Naive B cell (primary cell): ENCODE data around the gene TCHH. TPM values are rescaled to one million over a fixed set of nuclear protein-coding genes. Genes with fewer than 3 reads are reported as not detected.

Source experiments
- ATAC-seq, 2 donors: fragments of 150-1000 bp; cut with Tn5 transposase; 2 replicates each; pipeline ENCODE4 v1.10.0; 2021; ENCODE audit warnings: low read depth in 2 of 2, mild to moderate bottlenecking in 2 of 2, moderate library complexity in 2 of 2
- DNase-seq: peaks from one replicate; pipeline ENCODE4 v3.0.0; 2022
- H3K27ac Mint-ChIP-seq, 6 donors: one replicate each; pipeline ENCODE4 v1.8.0; 2020 to 2022; ENCODE audit warnings: mild to moderate bottlenecking in 6 of 6, mixed read lengths in 6 of 6, moderate library complexity in 5 of 6, inconsistent platforms in 2 of 6
- H3K27me3 Mint-ChIP-seq, 3 donors: one replicate each; pipeline ENCODE4 v1.8.0; 2021 to 2022; ENCODE audit warnings: mixed read lengths in 3 of 3, mild to moderate bottlenecking in 1 of 3
- H3K36me3 Mint-ChIP-seq, 2 donors: one replicate each; pipeline ENCODE4 v1.8.0; 2020 to 2022; ENCODE audit warnings: mixed read lengths in 2 of 2, inconsistent platforms in 1 of 2, mild to moderate bottlenecking in 1 of 2
- H3K4me1 Mint-ChIP-seq, 3 donors: one replicate each; pipeline ENCODE4 v1.8.0; 2020 to 2022; ENCODE audit warnings: mixed read lengths in 3 of 3, inconsistent platforms in 1 of 3, mild to moderate bottlenecking in 1 of 3, moderate library complexity in 1 of 3
- H3K4me3 Mint-ChIP-seq, 8 donors: one replicate each; pipeline ENCODE4 v1.8.0; 2020 to 2022; ENCODE audit warnings: mild to moderate bottlenecking in 8 of 8, mixed read lengths in 8 of 8, moderate library complexity in 8 of 8, inconsistent platforms in 2 of 8
- H3K9me3 Mint-ChIP-seq, 7 donors: one replicate each; pipeline ENCODE4 v1.8.0; 2020 to 2022; ENCODE audit warnings: mixed read lengths in 7 of 7, mild to moderate bottlenecking in 5 of 7, inconsistent platforms in 2 of 7, moderate library complexity in 1 of 7
- polyA plus RNA-seq, 6 donors: library from polyadenylated mRNA; unstranded; fragments of 300-500 nt; fragmentation: Illumina TruSeq; gene quantifications; one replicate each; pipeline ENCODE4 v1.2.3, GENCODE V29; 2021; ENCODE audit warnings: low read depth in 6 of 6

The TCHH gene
- polyA plus RNA-seq, 6 donors from 2014 or later: not detected

DNA sequence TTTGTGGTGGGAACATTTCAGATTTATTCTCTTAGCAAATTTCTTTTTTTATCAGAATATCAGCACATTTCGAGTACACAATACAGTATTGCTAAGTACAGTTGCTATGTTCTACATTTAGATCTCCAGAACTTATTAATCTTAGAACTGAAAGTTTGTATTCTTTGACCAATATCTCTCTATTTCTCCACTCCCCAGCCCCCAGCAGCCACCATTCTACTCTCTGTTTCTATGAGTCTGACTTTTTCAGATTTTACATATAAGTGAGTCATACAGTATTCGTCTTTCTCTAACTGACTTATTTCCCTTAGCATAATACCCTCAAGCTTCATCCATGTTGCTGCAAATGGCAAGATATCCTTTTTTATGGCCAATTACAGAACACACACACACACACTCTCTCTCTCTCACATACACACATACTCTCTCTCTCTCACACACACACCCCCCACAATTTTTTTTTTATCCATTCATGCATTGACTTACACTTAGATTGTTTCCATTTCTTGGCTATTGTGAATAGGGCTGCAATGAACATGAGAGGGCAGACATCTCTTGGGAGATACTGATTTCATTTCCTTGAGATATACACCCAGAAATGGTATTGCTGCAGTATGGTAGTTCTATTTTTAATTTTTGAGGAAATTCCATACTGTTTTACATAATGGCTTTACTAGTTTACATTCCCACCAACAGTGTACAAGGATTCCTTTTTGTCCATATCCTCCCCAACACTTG, 28.1 kb upstream of the TCHH start:
- ATAC-seq: no peak

DNA sequence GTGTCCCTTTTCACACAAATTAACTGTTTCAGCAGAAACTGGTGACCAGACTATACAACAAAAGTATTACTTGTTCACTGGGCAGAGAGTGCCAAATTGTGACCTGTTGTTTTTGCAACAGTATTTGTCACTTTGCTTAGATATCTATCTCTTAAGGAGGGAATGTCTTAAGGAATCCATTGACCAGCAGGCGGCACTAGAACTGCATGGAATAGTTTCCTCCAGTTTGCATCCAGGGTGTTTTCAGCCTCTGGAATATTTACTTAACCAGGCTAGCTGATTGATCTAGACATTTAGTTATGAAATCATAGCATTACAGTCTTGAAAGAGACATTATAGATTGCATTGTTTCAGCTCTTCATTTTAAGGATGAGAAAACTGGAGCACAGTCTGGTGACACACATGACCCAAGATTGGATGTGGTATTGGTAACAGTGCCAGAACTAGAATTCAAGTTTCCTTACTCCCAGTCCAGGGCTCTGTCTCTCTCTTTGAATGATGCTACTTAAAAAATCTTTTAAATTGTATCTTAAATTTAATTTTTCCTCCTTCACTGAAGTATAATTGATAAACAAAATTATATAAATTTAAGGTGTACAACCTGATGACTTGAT, 26.8 kb upstream of the TCHH start:
- Mint-ChIP-seq H3K36me3 (peaks cover 0 to 13% of the 10 kb centered on the region in 2 donors), H3K9me3 (peaks cover 5 to 19% (median 14%) of the 10 kb centered on the region in 7 donors), H3K4me1 (no peaks in the 10 kb centered on the region), H3K4me3 (no peak overlapping the region), H3K27me3 (peaks cover 30 to 53% (median 43%) of the 10 kb centered on the region in 3 donors), H3K27ac (no peak overlapping the region)
- no peak for ATAC-seq
- no peak for DNase-seq

More for the DNA sequence above, 28.1 kb upstream of the TCHH start:
- Mint-ChIP-seq H3K4me1 (no peaks in the 10 kb centered on the region), H3K27ac (no peak overlapping the region), H3K27me3 (peaks cover 30 to 46% (median 36%) of the 10 kb centered on the region in 3 donors), H3K9me3 (peaks cover 6 to 27% (median 22%) of the 10 kb centered on the region in 7 donors), H3K4me3 (no peak overlapping the region), H3K36me3 (peaks cover 0 to 16% of the 10 kb centered on the region in 2 donors)
- DNase-seq: no peak

GRCh38 chr1:152137215-152137614, 22.0 kb upstream of the TCHH start:
- Mint-ChIP-seq H3K36me3 (peaks cover 0 to 5% of the 10 kb centered on the region in 2 donors), H3K4me1 (no peaks in the 10 kb centered on the region), H3K4me3 (no peak overlapping the region)

GRCh38 chr1:152130186-152130585, 14.9 kb upstream of the TCHH start:
- Mint-ChIP-seq H3K9me3 (peaks cover 5 to 38% (median 22%) of the 10 kb centered on the region in 7 donors), H3K27ac (no peak overlapping the region), H3K4me1 (no peaks in the 10 kb centered on the region), H3K27me3 (peaks cover 52 to 67% (median 60%) of the 10 kb centered on the region in 3 donors), H3K36me3 (peaks cover 0 to 18% of the 10 kb centered on the region in 2 donors), H3K4me3 (no peak overlapping the region)
- no peak for ATAC-seq
- no peak for DNase-seq

More at GRCh38 chr1:152137215-152137614, 22.0 kb upstream of the TCHH start:
- ATAC-seq (no peak), DNase-seq (no peak)
- Mint-ChIP-seq H3K27me3 (peaks cover 22 to 38% (median 29%) of the 10 kb centered on the region in 3 donors), H3K9me3 (peaks cover 5 to 26% (median 22%) of the 10 kb centered on the region in 7 donors), H3K27ac (no peak overlapping the region)

DNA sequence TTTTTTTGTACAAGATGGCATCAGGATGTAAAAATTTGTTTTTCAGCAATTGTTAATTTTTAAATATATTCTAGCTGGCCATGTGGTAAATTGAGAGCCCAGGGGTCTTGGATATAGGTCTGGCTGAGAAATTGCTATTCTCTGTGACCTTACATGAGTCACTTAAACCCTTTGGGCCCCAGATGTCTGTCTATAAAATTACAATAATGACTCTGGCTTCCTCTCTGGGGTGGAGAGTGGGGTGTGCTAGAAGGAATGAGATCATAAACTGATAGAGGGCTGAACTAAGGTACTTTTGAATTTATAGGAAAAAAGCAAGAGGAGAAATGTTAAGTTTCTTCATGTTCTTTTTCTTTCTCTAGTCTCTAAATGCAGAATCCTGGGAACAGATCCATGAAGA, 12.4 kb upstream of the TCHH start:
- ATAC-seq (no peak), DNase-seq (no peak)
- H3K27ac Mint-ChIP-seq: no peak overlapping the region
- peaks cover 1 to 16% (median 11%) of the 10 kb centered on the region in 7 donors for H3K9me3 Mint-ChIP-seq
- peaks cover 0 to 15% of the 10 kb centered on the region in 2 donors for H3K36me3 Mint-ChIP-seq
- no peaks in the 10 kb centered on the region for H3K4me1 Mint-ChIP-seq
- H3K27me3 Mint-ChIP-seq: peaks cover 56 to 65% (median 60%) of the 10 kb centered on the region in 3 donors
- no peak overlapping the region for H3K4me3 Mint-ChIP-seq

- ATAC-seq (no peak), DNase-seq (no peak)
- peaks cover 0 to 13% (median 2%) of the 10 kb centered on the region in 7 donors for H3K9me3 Mint-ChIP-seq
- H3K36me3 Mint-ChIP-seq: peaks cover 0 to 13% of the 10 kb centered on the region in 2 donors
- H3K27ac Mint-ChIP-seq: no peak overlapping the region
- no peaks in the 10 kb centered on the region for H3K4me1 Mint-ChIP-seq
- H3K27me3 Mint-ChIP-seq: peaks cover 59 to 72% (median 67%) of the 10 kb centered on the region in 3 donors
- no peak overlapping the region for H3K4me3 Mint-ChIP-seq
These were observed 10.7 kb upstream of the TCHH start for GRCh38 chr1:152125834-152126443.

- Mint-ChIP-seq H3K4me1 (no peaks in the 10 kb centered on the region), H3K36me3 (no peaks in the 10 kb centered on the region), H3K27me3 (peaks cover 48 to 56% (median 52%) of the 10 kb centered on the region in 3 donors), H3K4me3 (no peak overlapping the region), H3K27ac (no peak overlapping the region), H3K9me3 (peaks cover 0 to 4% (median 0%) of the 10 kb centered on the region in 7 donors)
- no peak for DNase-seq
- ATAC-seq: no peak
These were observed 3.7 kb upstream of the TCHH start for GRCh38 chr1:152118915-152119314.

DNA sequence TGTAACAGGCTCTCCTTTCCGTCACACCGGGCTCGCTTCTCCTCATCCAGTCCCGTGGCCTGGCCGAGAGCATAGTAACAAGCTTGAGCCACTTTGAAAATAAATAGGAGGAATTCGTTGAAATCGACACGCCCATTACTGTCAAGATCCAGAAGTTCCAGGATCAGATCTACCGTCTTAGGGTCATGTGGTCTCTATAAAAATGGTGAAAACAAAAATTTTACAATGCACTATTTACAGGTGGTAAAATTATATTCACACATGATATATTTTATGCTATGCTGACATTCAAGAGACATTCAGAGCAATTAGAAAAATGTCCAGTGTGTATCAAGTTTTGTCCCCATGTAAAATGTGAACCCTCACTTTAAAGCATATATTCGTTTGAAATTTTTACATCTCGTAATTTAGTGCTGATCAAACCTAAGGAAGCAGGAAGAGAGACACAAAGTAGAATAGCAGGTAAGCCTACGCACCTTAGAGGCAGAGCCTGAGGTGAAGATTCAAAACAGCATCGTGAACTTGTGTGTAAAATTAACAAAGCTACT, 2.3 kb downstream of the TCHH start:
- peaks cover 0 to 4% (median 0%) of the 10 kb centered on the region in 7 donors for H3K9me3 Mint-ChIP-seq
- ATAC-seq: no peak

DNA sequence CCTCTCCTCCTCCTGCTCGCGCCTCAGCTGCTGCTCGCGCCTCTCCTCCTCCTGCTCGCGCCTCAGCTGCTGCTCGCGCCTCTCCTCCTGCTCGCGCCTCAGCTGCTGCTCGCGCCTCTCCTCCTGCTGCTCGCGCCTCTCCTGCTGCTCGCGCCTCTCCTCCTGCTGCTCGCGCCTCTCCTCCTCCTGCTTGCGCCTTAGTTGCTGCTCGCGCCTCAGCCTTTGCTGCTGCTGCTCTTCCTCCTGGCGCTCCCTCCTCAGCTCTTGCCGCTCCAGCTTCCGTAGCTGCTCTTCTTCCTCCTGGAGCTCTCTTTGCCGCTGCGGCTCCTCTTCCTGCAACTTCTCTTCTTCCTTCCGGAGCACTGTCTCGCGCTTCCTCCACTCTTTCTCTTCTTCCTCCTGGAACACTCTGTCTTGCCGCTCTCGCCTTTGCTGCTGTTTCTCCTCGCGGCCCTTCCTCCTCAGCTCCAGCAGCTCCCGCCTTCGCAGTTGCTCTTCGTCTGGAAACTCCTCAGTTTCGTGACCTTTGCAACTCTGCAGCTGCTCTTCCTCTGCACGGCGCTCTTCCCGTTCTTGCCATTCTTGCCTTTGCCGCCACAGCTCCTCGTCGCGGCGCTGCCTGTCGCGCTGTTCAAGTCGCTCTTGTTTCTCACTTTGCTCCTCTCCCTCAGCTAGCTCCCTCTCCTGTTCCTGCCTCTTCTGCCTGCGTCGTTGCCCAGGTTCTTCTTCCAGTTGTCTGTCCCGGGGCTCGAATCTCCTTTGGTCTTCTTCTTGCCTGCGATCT, 3.0 kb downstream of the TCHH start:
- Mint-ChIP-seq H3K4me3 (no peak overlapping the region), H3K27me3 (peaks cover 13 to 35% (median 21%) of the 10 kb centered on the region in 3 donors), H3K36me3 (no peaks in the 10 kb centered on the region), H3K4me1 (no peaks in the 10 kb centered on the region), H3K27ac (no peak overlapping the region), H3K9me3 (peaks cover 0 to 4% (median 0%) of the 10 kb centered on the region in 7 donors)
- ATAC-seq: no peak
- DNase-seq: no peak

More for the DNA sequence above, 2.3 kb downstream of the TCHH start:
- peaks cover 16 to 31% (median 23%) of the 10 kb centered on the region in 3 donors for H3K27me3 Mint-ChIP-seq
- H3K4me1 Mint-ChIP-seq: no peaks in the 10 kb centered on the region
- no peak overlapping the region for H3K27ac Mint-ChIP-seq
- H3K4me3 Mint-ChIP-seq: no peak overlapping the region
- no peak for DNase-seq
- no peaks in the 10 kb centered on the region for H3K36me3 Mint-ChIP-seq

GRCh38 chr1:152111515-152111968, 3.7 kb downstream of the TCHH start:
- peaks cover 5 to 33% (median 14%) of the 10 kb centered on the region in 3 donors for H3K27me3 Mint-ChIP-seq
- no peak for DNase-seq
- H3K4me3 Mint-ChIP-seq: no peak overlapping the region
- peaks cover 0 to 4% (median 0%) of the 10 kb centered on the region in 7 donors for H3K9me3 Mint-ChIP-seq
- H3K27ac Mint-ChIP-seq: no peak overlapping the region
- no peaks in the 10 kb centered on the region for H3K4me1 Mint-ChIP-seq
- ATAC-seq: no peak
- no peaks in the 10 kb centered on the region for H3K36me3 Mint-ChIP-seq

GRCh38 chr1:152110860-152111514, 4.3 kb downstream of the TCHH start:
- Mint-ChIP-seq H3K4me3 (no peak overlapping the region), H3K4me1 (no peaks in the 10 kb centered on the region), H3K27me3 (peaks cover 5 to 32% (median 16%) of the 10 kb centered on the region in 3 donors), H3K27ac (no peak overlapping the region), H3K9me3 (peaks cover 0 to 3% (median 0%) of the 10 kb centered on the region in 7 donors), H3K36me3 (no peaks in the 10 kb centered on the region)
- no peak for DNase-seq
- no peak for ATAC-seq

GRCh38 chr1:152110365-152110859, 4.8 kb downstream of the TCHH start:
- H3K4me3 Mint-ChIP-seq: no peak overlapping the region
- DNase-seq (no peak), ATAC-seq (no peak)
- H3K27ac Mint-ChIP-seq: no peak overlapping the region
- H3K9me3 Mint-ChIP-seq: peaks cover 0 to 3% (median 0%) of the 10 kb centered on the region in 7 donors
- no peaks in the 10 kb centered on the region for H3K4me1 Mint-ChIP-seq
- peaks cover 7 to 30% (median 19%) of the 10 kb centered on the region in 3 donors for H3K27me3 Mint-ChIP-seq
- no peaks in the 10 kb centered on the region for H3K36me3 Mint-ChIP-seq
